Measurements from ENCODE around the gene JAKMIP1.

- TF ChIP-seq, protein P1, sequence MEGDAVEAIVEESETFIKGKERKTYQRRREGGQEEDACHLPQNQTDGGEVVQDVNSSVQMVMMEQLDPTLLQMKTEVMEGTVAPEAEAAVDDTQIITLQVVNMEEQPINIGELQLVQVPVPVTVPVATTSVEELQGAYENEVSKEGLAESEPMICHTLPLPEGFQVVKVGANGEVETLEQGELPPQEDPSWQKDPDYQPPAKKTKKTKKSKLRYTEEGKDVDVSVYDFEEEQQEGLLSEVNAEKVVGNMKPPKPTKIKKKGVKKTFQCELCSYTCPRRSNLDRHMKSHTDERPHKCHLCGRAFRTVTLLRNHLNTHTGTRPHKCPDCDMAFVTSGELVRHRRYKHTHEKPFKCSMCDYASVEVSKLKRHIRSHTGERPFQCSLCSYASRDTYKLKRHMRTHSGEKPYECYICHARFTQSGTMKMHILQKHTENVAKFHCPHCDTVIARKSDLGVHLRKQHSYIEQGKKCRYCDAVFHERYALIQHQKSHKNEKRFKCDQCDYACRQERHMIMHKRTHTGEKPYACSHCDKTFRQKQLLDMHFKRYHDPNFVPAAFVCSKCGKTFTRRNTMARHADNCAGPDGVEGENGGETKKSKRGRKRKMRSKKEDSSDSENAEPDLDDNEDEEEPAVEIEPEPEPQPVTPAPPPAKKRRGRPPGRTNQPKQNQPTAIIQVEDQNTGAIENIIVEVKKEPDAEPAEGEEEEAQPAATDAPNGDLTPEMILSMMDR (IDR thresholded peaks at IDR 0.05; ENCODE audit: low read length), result no peak
- no peak for TF ChIP-seq EZH2phosphoT487 (IDR thresholded peaks at IDR 0.05; ENCODE audit: low read length)
Measured at GRCh38 chr4:6205567-6205931, 5.2 kb upstream of the JAKMIP1 start.

Data from MM.1S (cell line).